NCI-H2227 (cell line): ENCODE results near the gene CEBPB.

Experiments
- DNase-seq: peaks from one replicate; lab custom pipeline; 2025; ENCODE audit not compliant: unreplicated experiment; lab: John Stamatoyannopoulos, UW

CEBPB gene

DNA sequence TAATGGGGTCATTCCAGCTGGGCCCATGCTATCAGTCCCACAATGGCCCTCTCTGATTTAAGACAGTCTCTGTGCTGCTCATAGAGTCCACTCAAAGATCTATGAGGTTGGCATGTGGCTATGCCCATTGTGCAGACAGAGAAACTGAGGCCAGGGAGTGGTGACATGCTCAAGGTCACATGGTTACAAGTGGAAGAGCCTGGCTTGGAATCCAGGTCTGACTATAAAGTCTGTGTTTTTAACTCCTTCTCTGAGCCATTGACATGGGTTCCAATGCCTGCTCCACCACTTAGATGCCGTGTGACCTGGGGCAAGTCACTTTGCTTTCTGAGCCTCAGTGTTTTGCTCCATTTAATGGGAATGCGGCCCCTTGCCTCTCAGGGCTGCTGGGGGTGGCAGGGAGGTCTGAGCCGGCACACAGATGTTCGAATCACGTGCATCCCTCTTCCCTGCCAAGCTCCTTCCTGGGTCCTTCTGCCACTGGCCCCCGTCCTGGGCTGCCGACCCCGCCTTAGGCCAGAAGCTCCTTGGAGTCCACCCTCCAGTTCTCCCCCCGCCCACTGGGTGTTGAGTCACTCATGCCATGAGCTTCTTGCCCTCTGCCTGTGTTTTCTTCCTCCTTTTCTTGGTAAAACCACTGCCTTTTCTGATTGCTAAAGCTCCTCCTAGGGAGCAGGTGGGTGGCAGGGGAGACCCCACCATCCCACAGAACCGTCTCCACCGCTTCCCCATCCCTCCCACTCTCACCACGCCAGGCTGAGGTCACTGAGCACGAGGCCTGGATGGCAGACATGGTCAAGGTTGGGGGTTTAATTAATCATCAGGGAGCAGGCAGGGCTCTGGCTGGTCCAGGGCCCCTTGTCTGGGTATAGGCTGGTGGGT lies 35.7 kb downstream of the CEBPB start:
- DNase-seq: no peak

DNA sequence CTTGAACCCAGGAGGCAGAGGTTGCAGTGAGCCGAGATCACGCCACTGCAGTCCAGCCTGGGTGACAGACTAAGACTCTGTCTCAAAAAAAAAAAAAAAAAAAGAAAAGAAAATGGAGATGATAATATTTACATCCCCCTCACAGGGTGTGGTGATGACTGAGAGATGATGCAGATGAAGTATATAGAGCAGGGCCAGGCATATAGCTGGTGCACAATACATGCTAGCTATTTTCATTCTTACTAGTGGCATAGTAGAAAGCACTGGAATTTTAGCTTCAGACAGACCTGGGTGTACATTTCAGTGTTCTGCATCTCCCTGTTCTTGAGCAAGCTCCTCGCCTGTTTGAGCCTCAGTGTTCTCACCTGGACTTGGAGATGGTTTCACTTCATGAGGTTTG lies 36.9 kb downstream of the CEBPB start:
- no peak for DNase-seq

DNA sequence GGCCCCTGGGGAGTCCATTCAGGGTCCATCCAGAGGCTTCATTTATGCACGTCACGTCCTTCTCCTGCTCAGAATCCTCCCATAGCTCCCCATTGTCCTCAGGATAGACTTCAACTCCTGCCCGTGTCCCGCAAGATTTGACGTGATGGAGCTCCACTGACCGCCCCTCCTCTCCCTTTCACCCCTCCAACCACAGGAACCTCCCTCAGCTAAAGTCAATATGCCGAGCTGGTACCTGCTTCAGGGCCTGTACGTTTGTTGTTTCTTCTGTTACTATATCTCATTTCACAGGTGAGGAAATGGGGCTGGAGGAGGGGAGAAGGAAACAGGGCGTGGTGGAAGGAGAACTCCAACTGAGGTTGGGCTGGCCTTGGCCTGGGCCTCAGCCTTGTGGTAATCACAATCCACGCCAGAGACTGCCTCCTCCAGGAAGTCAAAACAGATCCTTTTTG lies 38.6 kb downstream of the CEBPB start:
- no peak for DNase-seq

DNA sequence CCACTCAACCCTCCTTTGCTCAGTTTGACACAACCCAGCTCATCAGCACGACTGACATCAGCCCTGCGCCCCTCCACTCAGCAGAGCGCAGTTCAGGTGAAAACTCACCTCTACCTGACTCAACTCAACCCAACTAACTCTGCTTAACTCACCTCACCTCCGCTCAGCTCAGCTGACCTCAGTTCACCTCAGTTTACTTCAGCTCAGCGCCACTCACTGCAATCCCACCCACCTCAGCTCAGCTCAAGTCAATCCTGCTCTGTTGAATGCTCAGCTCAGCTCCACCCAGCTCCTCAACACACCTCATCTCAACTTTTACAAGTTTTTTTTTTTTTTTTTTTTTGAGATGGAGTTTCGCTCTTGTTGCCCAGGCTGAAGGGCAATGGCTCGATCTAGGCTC lies 39.6 kb downstream of the CEBPB start:
- DNase-seq: no peak

- DNase-seq: no peak
Observed at GRCh38 chr20:50230871-50231560, 40.4 kb downstream of the CEBPB start.

DNA sequence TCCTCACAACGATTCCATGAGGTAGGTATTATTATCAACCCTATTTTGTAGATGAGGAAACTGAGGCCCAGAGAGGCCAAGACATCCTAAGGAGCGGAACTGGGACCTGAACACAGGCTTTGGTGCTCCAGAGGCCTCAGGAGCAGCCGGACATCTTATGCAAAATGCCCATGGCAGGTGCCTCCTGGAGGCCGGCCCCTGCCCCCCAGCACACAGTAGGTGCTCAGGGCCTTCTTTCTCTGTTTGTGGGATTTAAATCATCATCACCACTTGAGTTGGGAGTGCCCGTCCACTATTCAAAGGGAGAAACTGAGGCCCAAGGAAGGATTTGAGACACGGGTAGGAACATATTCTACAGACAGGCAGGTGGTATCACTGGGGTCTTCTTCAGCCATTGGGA lies 41.2 kb downstream of the CEBPB start:
- DNase-seq: no peak

GRCh38 chr20:50232651-50233324 lies 42.2 kb downstream of the CEBPB start:
- DNase-seq: no peak

DNA sequence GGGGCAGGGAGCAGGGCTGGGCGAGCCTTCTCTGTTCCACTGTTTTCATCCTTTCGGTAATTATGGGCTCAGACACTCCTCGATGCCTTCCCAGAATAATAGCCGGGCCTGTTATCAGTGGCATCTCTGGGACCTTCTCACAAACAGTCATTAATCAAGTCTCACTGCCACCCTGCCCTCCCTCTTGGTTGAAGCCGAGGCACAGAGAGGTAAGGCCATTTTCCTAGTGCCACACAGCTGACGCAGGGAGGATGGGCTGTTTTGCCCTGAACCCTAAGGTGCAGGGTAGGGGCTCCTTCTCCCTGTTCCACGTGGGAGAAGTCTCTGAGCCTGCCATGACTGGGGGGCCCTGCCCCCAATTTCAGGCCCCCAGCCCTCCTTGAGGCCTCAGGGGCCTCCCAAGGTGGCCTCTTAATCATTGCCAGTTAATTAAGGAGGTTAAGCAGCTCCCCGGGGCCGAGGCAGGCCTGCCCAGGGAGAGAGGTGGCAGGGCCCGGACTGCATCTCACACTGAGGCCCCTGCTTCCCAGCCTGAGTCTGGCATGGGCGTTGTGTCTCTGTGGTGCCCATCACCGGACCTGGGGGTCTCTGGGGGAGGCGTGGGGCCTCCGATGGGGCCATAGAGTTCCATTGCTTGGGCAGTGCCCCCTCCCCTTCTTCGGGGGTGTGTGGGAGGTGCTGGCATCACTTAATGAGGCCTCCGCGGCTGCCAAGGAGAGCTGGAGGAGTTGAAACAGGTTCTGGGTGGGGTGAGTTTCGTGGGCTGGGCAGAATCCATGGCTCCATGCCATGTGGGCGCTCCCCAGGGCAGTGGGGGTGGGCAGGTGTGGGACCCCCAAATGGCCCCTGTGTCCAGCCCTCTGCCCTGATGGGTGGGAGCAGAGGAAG lies 42.9 kb downstream of the CEBPB start:
- no peak for DNase-seq

DNA sequence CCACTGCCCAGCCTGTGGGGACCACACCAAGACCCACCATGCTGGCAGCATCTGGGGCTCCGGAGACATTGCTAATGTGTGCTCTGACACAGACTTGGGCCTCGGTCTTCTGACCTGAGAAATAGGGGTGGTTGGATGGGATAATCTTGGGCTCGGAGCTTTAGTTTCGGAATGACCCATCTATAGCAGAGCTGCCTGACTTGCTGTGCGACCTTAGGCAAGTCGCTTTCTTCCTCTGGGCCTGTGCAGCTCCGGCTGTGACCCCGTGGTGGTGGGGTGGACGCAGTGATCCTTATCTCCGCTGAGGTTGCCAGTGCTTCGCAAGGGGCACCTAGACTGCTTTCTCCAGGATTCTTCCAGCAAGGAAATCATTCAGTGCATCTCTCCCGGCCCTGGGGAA lies 43.7 kb downstream of the CEBPB start:
- no peak for DNase-seq

DNA sequence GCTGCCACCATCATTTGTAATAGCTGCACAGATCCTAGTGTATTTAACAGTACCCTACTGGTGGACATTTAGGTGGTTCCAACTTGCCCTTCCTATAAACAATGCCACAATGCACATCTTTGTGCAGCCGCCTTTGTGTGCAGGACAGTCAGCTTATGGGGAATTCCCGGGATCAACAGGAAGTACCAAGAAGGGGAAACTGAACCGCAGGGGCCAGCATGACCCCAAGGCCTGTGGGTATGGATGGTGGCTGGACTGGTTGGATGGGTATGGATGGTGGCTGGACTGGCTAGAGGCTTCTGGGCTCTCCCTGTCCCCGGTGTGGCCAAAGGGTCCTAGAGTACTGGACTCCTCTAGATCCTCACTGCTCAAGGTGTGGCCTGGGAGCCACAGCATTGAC lies 46.7 kb downstream of the CEBPB start:
- DNase-seq: no peak

DNA sequence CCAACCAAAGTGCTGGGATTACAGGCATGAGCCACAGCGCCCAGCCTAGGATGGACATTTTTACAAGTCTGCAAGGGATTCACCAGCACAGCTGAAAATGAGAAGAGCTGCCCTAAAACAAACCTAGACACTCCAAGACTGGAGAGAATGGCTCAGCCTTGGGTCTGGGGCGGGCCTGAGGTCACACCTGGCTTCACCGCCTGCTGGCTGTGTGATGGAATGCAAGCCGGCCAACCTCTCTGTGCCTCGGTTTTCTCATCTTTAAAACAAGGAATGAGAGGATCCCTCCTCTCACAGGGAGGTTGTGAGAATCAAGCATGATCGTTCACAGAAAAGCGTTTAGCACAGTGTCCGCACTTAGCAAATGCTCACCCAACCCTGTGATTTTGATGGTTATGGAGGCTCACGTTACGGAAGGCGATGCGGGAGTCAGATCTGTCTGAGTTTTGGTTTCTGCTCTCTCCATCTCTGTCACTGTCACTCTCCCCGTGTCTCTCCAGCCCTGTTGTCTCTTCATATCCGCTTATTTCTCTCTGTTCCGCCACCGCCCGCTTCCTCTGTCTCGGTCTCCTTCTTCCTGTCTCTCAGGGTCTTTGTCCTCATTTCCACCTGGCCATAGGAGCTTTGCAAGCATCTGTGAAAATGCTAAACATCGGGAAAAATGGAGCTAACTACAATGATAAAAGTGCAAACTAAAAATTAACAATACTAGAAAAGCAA lies 47.6 kb downstream of the CEBPB start:
- DNase-seq: no peak

- DNase-seq: no peak
Observed at GRCh38 chr20:50240092-50240491, 49.5 kb downstream of the CEBPB start.

DNA sequence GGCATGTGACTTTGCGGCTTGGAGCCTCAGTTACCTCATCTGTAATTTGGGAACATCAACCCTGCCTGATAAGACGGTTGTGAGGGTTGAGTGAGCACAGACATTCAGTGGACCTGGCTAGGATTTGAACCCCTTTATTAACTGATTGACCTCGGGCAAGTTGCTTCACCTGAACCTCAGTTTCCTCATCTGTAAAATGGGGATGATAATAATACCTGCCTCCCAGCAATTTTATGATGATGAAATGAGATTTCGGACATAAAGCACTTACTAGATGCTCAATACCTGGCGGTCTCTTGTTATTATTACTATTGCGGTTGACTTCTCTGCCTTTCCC lies 51.5 kb downstream of the CEBPB start:
- DNase-seq: no peak
